ENCODE results near the gene DYNC1LI2. TPM values are rescaled to one million over a fixed set of nuclear protein-coding genes. Genes with fewer than 3 reads are reported as not detected.
A peak's percentile ranks its signal among the peaks of the same experiment; 100 is the strongest.

Gene DYNC1LI2
- total RNA-seq, 4 donors from 2014 or later: 102 to 212 (median 137) TPM

DNA sequence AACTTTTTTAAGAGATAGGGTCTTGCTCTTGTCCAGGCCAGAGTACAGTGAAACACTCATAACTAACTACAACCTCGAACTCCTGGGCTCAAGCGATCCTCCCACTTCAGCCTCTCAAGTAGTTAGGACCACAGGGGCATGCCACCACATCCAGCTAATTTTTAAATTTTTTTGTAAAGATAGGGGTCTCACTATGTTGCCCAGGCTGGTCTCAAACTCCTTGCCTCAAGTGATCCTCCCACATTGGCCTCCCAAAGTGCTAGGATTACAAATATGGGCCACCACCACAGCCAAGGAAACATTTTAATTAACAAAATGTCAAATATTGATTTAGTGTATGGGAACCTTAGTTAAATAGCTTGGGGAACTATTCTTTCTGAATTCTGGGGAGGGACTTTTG, 2.8 kb upstream of the DYNC1LI2 start:
- WGBS: 88% methylated on average over 2 of the region's 2 CpGs
- no peaks in the 10 kb centered on the region for H3K27me3 ChIP-seq
- peaks cover 23% of the 10 kb centered on the region for H3K4me1 ChIP-seq
- H3K36me3 ChIP-seq: peaks cover under 1% of the 10 kb centered on the region
- H3K4me3 ChIP-seq: no peak overlapping the region
- TF ChIP-seq POLR2AphosphoS5 (IDR thresholded peaks at IDR 0.05): no peak
- no peak for TF ChIP-seq POLR2A (IDR thresholded peaks at IDR 0.05)
- H3K9me3 ChIP-seq: no peaks in the 10 kb centered on the region
- no peak overlapping the region for H3K27ac ChIP-seq
- DNase-seq (ENCODE audit: low spot score in 2 of 2): no peak

- Histone ChIP-seq H3K36me3 (peaks cover 13% of the 10 kb centered on the region), H3K27ac (no peak overlapping the region), H3K4me1 (peaks cover 31% of the 10 kb centered on the region), H3K27me3 (no peaks in the 10 kb centered on the region), H3K9me3 (no peaks in the 10 kb centered on the region), H3K4me3 (no peak overlapping the region)
- DNase-seq (ENCODE audit: low spot score in 2 of 2): no peak
- 97% methylated on average over 2 of the region's 2 CpGs for WGBS
- TF ChIP-seq POLR2A (IDR thresholded peaks at IDR 0.05) (no peak), POLR2AphosphoS5 (IDR thresholded peaks at IDR 0.05) (no peak), EP300 (IDR thresholded peaks at IDR 0.05) (no peak), CTCF (IDR thresholded peaks at IDR 0.05) (no peak)
Measured at GRCh38 chr16:66752958-66753357, 1.5 kb upstream of the DYNC1LI2 start.

DNA sequence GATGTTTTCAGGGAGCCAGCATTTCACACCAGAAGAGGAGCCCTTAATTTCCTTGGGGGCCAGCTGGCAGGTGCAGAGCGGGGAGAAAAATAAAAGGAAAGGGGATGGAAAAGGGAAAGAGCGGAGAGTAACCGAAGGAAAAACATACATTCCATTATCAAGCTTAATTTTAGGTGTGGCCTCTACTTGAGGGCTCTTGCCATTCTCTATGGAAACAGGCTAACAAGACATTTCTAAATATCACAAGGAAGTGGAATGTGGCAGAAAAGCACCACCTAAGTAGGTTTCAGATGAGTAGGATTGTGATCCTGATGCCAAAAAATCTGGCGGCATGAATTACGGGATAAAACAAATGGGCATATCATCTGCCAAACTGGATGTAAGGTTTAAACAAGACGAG, 970 bp upstream of the DYNC1LI2 start:
- H3K36me3 ChIP-seq: peaks cover 18% of the 10 kb centered on the region
- no peak for TF ChIP-seq POLR2A (IDR thresholded peaks at IDR 0.05)
- no peak for TF ChIP-seq EP300 (IDR thresholded peaks at IDR 0.05)
- no peak for TF ChIP-seq CTCF (IDR thresholded peaks at IDR 0.05)
- TF ChIP-seq POLR2AphosphoS5 (IDR thresholded peaks at IDR 0.05): no peak
- no peaks in the 10 kb centered on the region for H3K9me3 ChIP-seq
- no peak overlapping the region for H3K27ac ChIP-seq
- 52% methylated on average over 6 of the region's 6 CpGs for WGBS
- DNase-seq (ENCODE audit: low spot score in 2 of 2): no peak
- no peaks in the 10 kb centered on the region for H3K27me3 ChIP-seq
- H3K4me3 ChIP-seq: no peak overlapping the region
- H3K4me1 ChIP-seq: peaks cover 31% of the 10 kb centered on the region

DNA sequence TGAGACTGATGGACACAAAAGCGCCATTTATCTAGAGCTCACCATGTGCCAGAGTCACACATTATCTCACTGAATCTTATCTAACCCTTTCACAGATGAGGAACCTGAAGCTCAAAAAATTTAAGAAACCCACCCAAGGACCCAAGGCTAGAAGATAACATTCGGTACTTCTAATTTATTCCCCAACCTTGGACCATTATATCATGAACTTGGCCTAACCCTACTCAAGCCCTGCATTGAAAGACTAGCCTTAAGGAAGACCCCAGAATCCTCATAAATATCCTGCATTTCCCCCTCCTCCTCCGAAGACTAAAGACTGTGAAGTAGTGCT, 548 bp upstream of the DYNC1LI2 start:
- TF ChIP-seq EP300 (IDR thresholded peaks at IDR 0.05) (peak; percentile 20), POLR2AphosphoS5 (IDR thresholded peaks at IDR 0.05) (no peak)
- H3K4me3 ChIP-seq: peak overlapping the region; percentile 92
- no peaks in the 10 kb centered on the region for H3K27me3 ChIP-seq
- DNase-seq (ENCODE audit: low spot score in 2 of 2): no peak
- H3K9me3 ChIP-seq: no peaks in the 10 kb centered on the region
- H3K27ac ChIP-seq: peak overlapping the region; percentile 96
- H3K4me1 ChIP-seq: peaks cover 34% of the 10 kb centered on the region
- peaks cover 22% of the 10 kb centered on the region for H3K36me3 ChIP-seq
- 19% methylated on average over 3 of the region's 3 CpGs for WGBS

- peaks cover 30% of the 10 kb centered on the region for H3K36me3 ChIP-seq
- TF ChIP-seq EP300 (IDR thresholded peaks at IDR 0.05): no peak
- no peak for TF ChIP-seq CTCF (IDR thresholded peaks at IDR 0.05)
- no peak for TF ChIP-seq POLR2AphosphoS5 (IDR thresholded peaks at IDR 0.05)
- no peak for TF ChIP-seq POLR2A (IDR thresholded peaks at IDR 0.05)
- peak overlapping the region; percentile 92 for H3K4me3 ChIP-seq
- H3K27me3 ChIP-seq: no peaks in the 10 kb centered on the region
- no peaks in the 10 kb centered on the region for H3K9me3 ChIP-seq
- peaks cover 37% of the 10 kb centered on the region for H3K4me1 ChIP-seq
- WGBS: 0% methylated on average over 4 of the region's 22 CpGs
- peak in 1 of 2 donors; percentile 70 for DNase-seq (ENCODE audit: low spot score in 2 of 2)
- H3K27ac ChIP-seq: peak overlapping the region; percentile 96
Measured at GRCh38 chr16:66751053-66751302, 431 bp downstream of the DYNC1LI2 start.

GRCh38 chr16:66750279-66751052, 943 bp downstream of the DYNC1LI2 start:
- no peaks in the 10 kb centered on the region for H3K9me3 ChIP-seq
- DNase-seq (ENCODE audit: low spot score in 2 of 2): no peak
- 10% methylated on average over 12 of the region's 12 CpGs for WGBS
- peak overlapping the region; percentile 92 for H3K4me3 ChIP-seq
- TF ChIP-seq CTCF (IDR thresholded peaks at IDR 0.05): no peak
- TF ChIP-seq POLR2A (IDR thresholded peaks at IDR 0.05): no peak
- TF ChIP-seq POLR2AphosphoS5 (IDR thresholded peaks at IDR 0.05): no peak
- TF ChIP-seq EP300 (IDR thresholded peaks at IDR 0.05): no peak
- H3K36me3 ChIP-seq: peaks cover 34% of the 10 kb centered on the region
- H3K27me3 ChIP-seq: no peaks in the 10 kb centered on the region
- H3K27ac ChIP-seq: peak overlapping the region; percentile 96
- H3K4me1 ChIP-seq: peaks cover 37% of the 10 kb centered on the region

Data from suprapubic skin (tissue), 4 donors.